H9 (cell line): Measurements from ENCODE around the gene IL17REL. TPM values are rescaled to one million over a fixed set of nuclear protein-coding genes. Genes with fewer than 3 reads are reported as not detected.

ENCODE experiments used
- DNase-seq: peaks from one replicate; pipeline ENCODE4 v3.0.0-alpha.2; 2017
- H2AFZ ChIP-seq: one replicate; pipeline ENCODE4 v1.6.1; 2013; ENCODE audit warnings: mild to moderate bottlenecking, low read length, control low read depth, moderate library complexity
- H2AK5ac ChIP-seq: 2 replicates; pipeline ENCODE4 v1.6.1; 2013; ENCODE audit warnings: low read length, control low read depth, mixed read lengths; ENCODE audit not compliant: insufficient read length
- H2BK120ac ChIP-seq: one replicate; pipeline ENCODE4 v1.6.1; 2013; ENCODE audit warnings: low read depth, mild to moderate bottlenecking, low read length, control low read depth, inconsistent platforms; ENCODE audit not compliant: poor library complexity, severe bottlenecking
- H2BK12ac ChIP-seq: 2 replicates; pipeline ENCODE4 v1.6.1; 2013; ENCODE audit warnings: low read length, control low read depth, mixed read lengths, low read depth; ENCODE audit not compliant: insufficient read length
- H2BK15ac ChIP-seq: 2 replicates; pipeline ENCODE4 v1.6.1; 2013; ENCODE audit warnings: low read depth, low read length, control low read depth
- H2BK20ac ChIP-seq: one replicate; pipeline ENCODE4 v1.6.1; 2013; ENCODE audit warnings: low read depth, mild to moderate bottlenecking, low read length, control low read depth, inconsistent platforms; ENCODE audit not compliant: poor library complexity, severe bottlenecking
- H2BK5ac ChIP-seq: 2 replicates; pipeline ENCODE4 v1.6.1; 2013; ENCODE audit warnings: low read length, control low read depth, mixed read lengths; ENCODE audit not compliant: insufficient read length
- H3K14ac ChIP-seq: 2 replicates; pipeline ENCODE4 v1.6.1; 2013; ENCODE audit warnings: low read length, control low read depth; ENCODE audit not compliant: insufficient read depth
- H3K18ac ChIP-seq: 2 replicates; pipeline ENCODE4 v1.6.1; 2013; ENCODE audit warnings: low read depth, mild to moderate bottlenecking, mixed read lengths, low read length, control low read depth; ENCODE audit not compliant: insufficient read length
- H3K23ac ChIP-seq: 2 replicates; pipeline ENCODE4 v1.6.1; 2013; ENCODE audit warnings: low read length, control low read depth, mixed read lengths, low read depth; ENCODE audit not compliant: insufficient read length
- H3K23me2 ChIP-seq: 2 replicates; pipeline ENCODE4 v1.6.1; 2013; ENCODE audit warnings: low read depth, mild to moderate bottlenecking, mixed read lengths, low read length, control low read depth; ENCODE audit not compliant: insufficient read length, poor library complexity, severe bottlenecking
- H3K27ac ChIP-seq: 2 replicates; pipeline ENCODE4 v1.5.1; 2013; ENCODE audit warnings: low read length, control low read depth, mixed read lengths, low read depth; ENCODE audit not compliant: insufficient read length
- H3K27me3 ChIP-seq: 2 replicates; pipeline ENCODE4 v1.6.1; 2013; ENCODE audit warnings: low read length, control low read depth, inconsistent platforms; ENCODE audit not compliant: insufficient read depth
- H3K4ac ChIP-seq: 2 replicates; pipeline ENCODE4 v1.6.1; 2013; ENCODE audit warnings: low read depth, mild to moderate bottlenecking, control low read depth, inconsistent platforms, low read length, moderate library complexity
- H3K4me1 ChIP-seq: 2 replicates; pipeline ENCODE4 v1.6.1; 2013; ENCODE audit warnings: low read length, control low read depth, inconsistent platforms; ENCODE audit not compliant: insufficient read depth
- H3K4me2 ChIP-seq: 2 replicates; pipeline ENCODE4 v1.6.1; 2013; ENCODE audit warnings: low read length, control low read depth, mixed read lengths; ENCODE audit not compliant: insufficient read length, insufficient read depth
- H3K56ac ChIP-seq: 2 replicates; pipeline ENCODE4 v1.6.1; 2013; ENCODE audit warnings: low read depth, mild to moderate bottlenecking, mixed read lengths, low read length, control low read depth; ENCODE audit not compliant: insufficient read length
- H3K79me1 ChIP-seq: 2 replicates; pipeline ENCODE4 v1.6.1; 2013; ENCODE audit warnings: low read depth, mild to moderate bottlenecking, moderate library complexity, low read length, control low read depth, inconsistent platforms; ENCODE audit not compliant: insufficient read depth, poor library complexity, severe bottlenecking
- H3K79me2 ChIP-seq: 2 replicates; pipeline ENCODE4 v1.6.1; 2013; ENCODE audit warnings: low read length, control low read depth, inconsistent platforms; ENCODE audit not compliant: insufficient read depth
- H3K9ac ChIP-seq: 2 replicates; pipeline ENCODE4 v1.6.1; 2013; ENCODE audit warnings: low read length, control low read depth, mixed read lengths; ENCODE audit not compliant: insufficient read length; ENCODE audit errors: extremely low read depth
- H3K9me3 ChIP-seq: one replicate; pipeline ENCODE4 v1.6.1; 2013; ENCODE audit warnings: low read depth, low read length, inconsistent platforms; ENCODE audit not compliant: control insufficient read depth
- H3T11ph ChIP-seq: one replicate; pipeline ENCODE4 v1.6.1; 2013; ENCODE audit warnings: mild to moderate bottlenecking, low read length, control low read depth, inconsistent platforms
- H4K20me1 ChIP-seq: one replicate; pipeline ENCODE4 v1.6.1; 2013; ENCODE audit not compliant: control insufficient read depth, insufficient read length, insufficient read depth
- H4K5ac ChIP-seq: 2 replicates; pipeline ENCODE4 v1.6.1; 2013; ENCODE audit warnings: low read depth, mild to moderate bottlenecking, mixed read lengths, low read length, control low read depth; ENCODE audit not compliant: insufficient read length
- H4K8ac ChIP-seq: replicated peaks from 2 replicates; pipeline ENCODE4 v1.6.1; 2013; ENCODE audit warnings: low read length, control low read depth, mixed read lengths, low read depth; ENCODE audit not compliant: insufficient read length
- H4K91ac ChIP-seq: 2 replicates; pipeline ENCODE4 v1.6.1; 2013; ENCODE audit warnings: low read depth, mild to moderate bottlenecking, moderate library complexity, mixed read lengths, low read length, control low read depth; ENCODE audit not compliant: insufficient read length
- H3K27ac Mint-ChIP-seq, 3 experiments: 2 replicates in 2 of 3; 3 replicates in 1 of 3; pipeline ENCODE4 v1.8.0; 2020 to 2021; ENCODE audit warnings: mixed read lengths in 3 of 3, mild to moderate bottlenecking in 1 of 3, moderate library complexity in 1 of 3
- H3K27me3 Mint-ChIP-seq: 2 replicates; pipeline ENCODE4 v1.8.0; 2021; ENCODE audit warnings: low read depth, mild to moderate bottlenecking, moderate library complexity, mixed read lengths
- H3K36me3 Mint-ChIP-seq, 3 experiments: 2 replicates in 2 of 3; 3 replicates in 1 of 3; pipeline ENCODE4 v1.8.0; 2020 to 2021; ENCODE audit warnings: low read depth in 3 of 3, mixed read lengths in 3 of 3; ENCODE audit not compliant: insufficient read depth in 1 of 3
- H3K4me1 Mint-ChIP-seq, 2 experiments: 2 replicates each; pipeline ENCODE4 v1.8.0; 2020; ENCODE audit warnings: mixed read lengths in 2 of 2
- H3K4me3 Mint-ChIP-seq, 2 experiments: 2 replicates in 1 of 2; 3 replicates in 1 of 2; pipeline ENCODE4 v1.8.0; 2020 to 2021; ENCODE audit warnings: mild to moderate bottlenecking in 2 of 2, mixed read lengths in 2 of 2, moderate library complexity in 1 of 2
- H3K9me3 Mint-ChIP-seq, 2 experiments: 2 replicates in 1 of 2; 3 replicates in 1 of 2; pipeline ENCODE4 v1.8.0; 2020; ENCODE audit warnings: mild to moderate bottlenecking in 2 of 2, mixed read lengths in 2 of 2, moderate library complexity in 1 of 2
- WGBS: extraction: QIAGEN DNeasy Blood & Tissue Kit; methylation state at CpG from one replicate; pipeline ENCODE4 v1.1.7; 2013; ENCODE audit warnings: missing lambda C conversion rate, low lambda C conversion rate, mixed read lengths; ENCODE audit not compliant: insufficient read length; ENCODE audit errors: extremely low coverage; 5-methylcytosine and 5-hydroxymethylcytosine counted together
- total RNA-seq: library from RNA; stranded (reverse); gene quantifications from 2 replicates; pipeline ENCODE4 v1.2.1, GENCODE V29; 2021
- TF ChIP-seq, protein P1 (sequence below): fragments of 200-600 bp; sonication (generic); conservative IDR thresholded peaks from 3 replicates; pipeline ENCODE4 v1.8.0; 2021; ENCODE audit warnings: antibody characterized with exemption, mild to moderate bottlenecking

IL17REL gene
- total RNA-seq, 1 experiment from 2014 or later: 0.20 TPM

- no peak overlapping the region for H3K4me2 ChIP-seq
- no peak overlapping the region for H3K9ac ChIP-seq
- DNase-seq: no peak
- no peak overlapping the region for H3K56ac ChIP-seq
- no peak overlapping the region for H2BK20ac ChIP-seq
- no peaks in the 10 kb centered on the region for H3K9me3 ChIP-seq
- H3K79me2 ChIP-seq: no peaks in the 10 kb centered on the region
- H3K79me1 ChIP-seq: no peaks in the 10 kb centered on the region
- H4K20me1 ChIP-seq: no peaks in the 10 kb centered on the region
- no peak overlapping the region for H3K4ac ChIP-seq
- Mint-ChIP-seq H3K9me3 (peaks cover 0 to under 1% of the 10 kb centered on the region in 2 experiments; a peak in 2 of 5 replicates), H3K27me3 (peaks cover 12% of the 10 kb centered on the region), H3K4me1 (no peaks in the 10 kb centered on the region), H3K36me3 (no peaks in the 10 kb centered on the region), H3K4me3 (no peak overlapping the region), H3K27ac (no peak overlapping the region)
- H2BK15ac ChIP-seq: no peak overlapping the region
- TF ChIP-seq, protein P1, sequence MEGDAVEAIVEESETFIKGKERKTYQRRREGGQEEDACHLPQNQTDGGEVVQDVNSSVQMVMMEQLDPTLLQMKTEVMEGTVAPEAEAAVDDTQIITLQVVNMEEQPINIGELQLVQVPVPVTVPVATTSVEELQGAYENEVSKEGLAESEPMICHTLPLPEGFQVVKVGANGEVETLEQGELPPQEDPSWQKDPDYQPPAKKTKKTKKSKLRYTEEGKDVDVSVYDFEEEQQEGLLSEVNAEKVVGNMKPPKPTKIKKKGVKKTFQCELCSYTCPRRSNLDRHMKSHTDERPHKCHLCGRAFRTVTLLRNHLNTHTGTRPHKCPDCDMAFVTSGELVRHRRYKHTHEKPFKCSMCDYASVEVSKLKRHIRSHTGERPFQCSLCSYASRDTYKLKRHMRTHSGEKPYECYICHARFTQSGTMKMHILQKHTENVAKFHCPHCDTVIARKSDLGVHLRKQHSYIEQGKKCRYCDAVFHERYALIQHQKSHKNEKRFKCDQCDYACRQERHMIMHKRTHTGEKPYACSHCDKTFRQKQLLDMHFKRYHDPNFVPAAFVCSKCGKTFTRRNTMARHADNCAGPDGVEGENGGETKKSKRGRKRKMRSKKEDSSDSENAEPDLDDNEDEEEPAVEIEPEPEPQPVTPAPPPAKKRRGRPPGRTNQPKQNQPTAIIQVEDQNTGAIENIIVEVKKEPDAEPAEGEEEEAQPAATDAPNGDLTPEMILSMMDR: no peak
- H3K27ac ChIP-seq: no peak overlapping the region
- no peak overlapping the region for H3K23ac ChIP-seq
- no CpG with 5 or more reads among the region's 12 CpGs for WGBS
- no peak overlapping the region for H2AK5ac ChIP-seq
- H2BK120ac ChIP-seq: no peak overlapping the region
- no peaks in the 10 kb centered on the region for H3K23me2 ChIP-seq
- H2BK5ac ChIP-seq: no peak overlapping the region
- no peak overlapping the region for H3K18ac ChIP-seq
- H2BK12ac ChIP-seq: no peak overlapping the region
- no peaks in the 10 kb centered on the region for H3K27me3 ChIP-seq
- H3T11ph ChIP-seq: no peak overlapping the region
- no peak overlapping the region for H4K5ac ChIP-seq
- H4K91ac ChIP-seq: no peak overlapping the region
- no peak overlapping the region for H3K14ac ChIP-seq
- H2AFZ ChIP-seq: no peak overlapping the region
- no peak overlapping the region for H4K8ac ChIP-seq
- no peaks in the 10 kb centered on the region for H3K4me1 ChIP-seq
Measured at GRCh38 chr22:50048061-50048765, 35.6 kb upstream of the IL17REL start.
